GM12865 (cell line): ENCODE data around the gene TMCC2.

ENCODE experiments used
- DNase-seq: peaks from one replicate; pipeline ENCODE4 v3.0.0; 2010; ENCODE audit warnings: low read depth
- H3K4me3 ChIP-seq: 2 replicates; pipeline ENCODE4 v1.5.1; 2011; ENCODE audit warnings: mild to moderate bottlenecking, low read depth, low read length, control low read depth
- CTCF ChIP-seq: IDR thresholded peaks from 2 replicates; pipeline ENCODE4 v1.5.1; 2011; ENCODE audit warnings: low read length, control low read depth, low read depth, inconsistent platforms; ENCODE audit not compliant: insufficient read depth; ENCODE audit errors: missing control alignments

The TMCC2 gene

GRCh38 chr1:205266611-205267305 lies 39.0 kb downstream of the TMCC2 start:
- no peak for DNase-seq
- no peak overlapping the region for H3K4me3 ChIP-seq
- no peak for TF ChIP-seq CTCF

- H3K4me3 ChIP-seq = no peak overlapping the region
Observed at GRCh38 chr1:205267306-205267902, 39.7 kb downstream of the TMCC2 start.

GRCh38 chr1:205268846-205269680 lies 41.3 kb downstream of the TMCC2 start:
- DNase-seq = no peak
- H3K4me3 ChIP-seq = no peak overlapping the region
- TF ChIP-seq CTCF = no peak

More at GRCh38 chr1:205267306-205267902, 39.7 kb downstream of the TMCC2 start:
- no peak for TF ChIP-seq CTCF
- no peak for DNase-seq

- no peak for DNase-seq
- TF ChIP-seq CTCF = no peak
- H3K4me3 ChIP-seq = no peak overlapping the region
Observed at GRCh38 chr1:205269711-205270110, 42.0 kb downstream of the TMCC2 start.

- no peak for DNase-seq
- no peak overlapping the region for H3K4me3 ChIP-seq
- TF ChIP-seq CTCF = no peak
Observed at GRCh38 chr1:205270271-205270670, 42.5 kb downstream of the TMCC2 start.

GRCh38 chr1:205270764-205271163 lies 43.0 kb downstream of the TMCC2 start:
- DNase-seq = no peak
- no peak for TF ChIP-seq CTCF
- no peak overlapping the region for H3K4me3 ChIP-seq
